WTC11 (cell line): ENCODE data around the gene S100B. TPM values are rescaled to one million over a fixed set of nuclear protein-coding genes. Genes with fewer than 3 reads are reported as not detected.

Experiments used
- ATAC-seq: fragments of 200-7000 bp; cut with Tn5 transposase; 2 replicates; pipeline ENCODE4 v1.10.0; 2021; ENCODE audit warnings: mild to moderate bottlenecking, moderate library complexity
- CTCF ChIA-PET: fragments of 300-600 bp; sonication (Branson Sonifier 250); formaldehyde crosslinking; loops from one replicate; lab custom pipeline; 2021; ENCODE audit warnings: antibody characterized with exemption; lab: Charles Lee
- POLR2A ChIA-PET: fragments of 350-600 bp; sonication (Branson Sonifier 250); formaldehyde crosslinking; loops from one replicate; lab custom pipeline; 2021; ENCODE audit warnings: antibody characterized with exemption; lab: Charles Lee
- DNase-seq: peaks from one replicate; pipeline ENCODE4 v3.0.0; 2021; ENCODE audit warnings: low spot score
- H3K27ac Mint-ChIP-seq: 2 replicates; pipeline ENCODE4 v1.8.0; 2021; ENCODE audit warnings: mixed read lengths
- H3K27me3 Mint-ChIP-seq: 2 replicates; pipeline ENCODE4 v1.8.0; 2021; ENCODE audit warnings: low read depth, mild to moderate bottlenecking, moderate library complexity, mixed read lengths
- H3K36me3 Mint-ChIP-seq: 2 replicates; pipeline ENCODE4 v1.8.0; 2021; ENCODE audit warnings: mixed read lengths
- H3K4me1 Mint-ChIP-seq: 2 replicates; pipeline ENCODE4 v1.8.0; 2022; ENCODE audit warnings: mixed read lengths
- H3K4me3 Mint-ChIP-seq: 2 replicates; pipeline ENCODE4 v1.8.0; 2021; ENCODE audit warnings: mild to moderate bottlenecking, moderate library complexity, mixed read lengths
- H3K9me3 Mint-ChIP-seq: 2 replicates; pipeline ENCODE4 v1.8.0; 2021; ENCODE audit warnings: mixed read lengths
- ATF2 ChIP-seq: sonication (generic); formaldehyde crosslinking; IDR thresholded peaks from 2 replicates; pipeline ENCODE4 v1.8.1; 2022; ENCODE audit warnings: low read depth, missing genetic modification reagents, borderline replicate concordance
- CREB1 ChIP-seq: sonication (generic); formaldehyde crosslinking; IDR thresholded peaks from 2 replicates; pipeline ENCODE4 v1.8.0; 2023; ENCODE audit warnings: mild to moderate bottlenecking, missing genetic modification reagents
- E2F4 ChIP-seq: sonication (generic); formaldehyde crosslinking; IDR thresholded peaks from 2 replicates; pipeline ENCODE4 v1.8.1; 2022; ENCODE audit warnings: low read depth, mild to moderate bottlenecking, moderate library complexity, missing genetic modification reagents, borderline replicate concordance
- E2F5 ChIP-seq: sonication (generic); formaldehyde crosslinking; IDR thresholded peaks from 2 replicates; pipeline ENCODE4 v1.8.1; 2022; ENCODE audit warnings: mild to moderate bottlenecking, moderate library complexity, missing genetic modification reagents
- ESRRA ChIP-seq: sonication (generic); formaldehyde crosslinking; IDR thresholded peaks from 2 replicates; pipeline ENCODE4 v1.8.1; 2022; ENCODE audit warnings: mild to moderate bottlenecking, missing genetic modification reagents, borderline replicate concordance
- FOXJ3 ChIP-seq: sonication (generic); formaldehyde crosslinking; IDR thresholded peaks from 2 replicates; pipeline ENCODE4 v1.9.0; 2021; ENCODE audit warnings: missing genetic modification reagents, mild to moderate bottlenecking, borderline replicate concordance
- FOXP1 ChIP-seq: sonication (generic); formaldehyde crosslinking; IDR thresholded peaks from 2 replicates; pipeline ENCODE4 v1.8.0; 2022; ENCODE audit warnings: missing genetic modification reagents, mild to moderate bottlenecking, moderate library complexity, borderline replicate concordance
- GTF2I ChIP-seq: fragments of 250-450 bp; sonication (Bioruptor Pico); conservative IDR thresholded peaks from 2 replicates; pipeline ENCODE4 v1.4.0; 2021; ENCODE audit warnings: mild to moderate bottlenecking
- MAX ChIP-seq: sonication (generic); formaldehyde crosslinking; IDR thresholded peaks from 2 replicates; pipeline ENCODE4 v1.8.0; 2022; ENCODE audit warnings: mild to moderate bottlenecking, missing genetic modification reagents
- MLX ChIP-seq: sonication (generic); formaldehyde crosslinking; IDR thresholded peaks from 2 replicates; pipeline ENCODE4 v1.8.1; 2023; ENCODE audit warnings: mild to moderate bottlenecking, missing genetic modification reagents, moderate library complexity
- MYBL2 ChIP-seq: sonication (generic); formaldehyde crosslinking; IDR thresholded peaks from 2 replicates; pipeline ENCODE4 v1.8.1; 2023; ENCODE audit warnings: mild to moderate bottlenecking, moderate library complexity, missing genetic modification reagents
- NFE2L1 ChIP-seq: sonication (generic); formaldehyde crosslinking; IDR thresholded peaks from 2 replicates; pipeline ENCODE4 v1.8.1; 2023; ENCODE audit warnings: missing genetic modification reagents
- NR1H2 ChIP-seq: sonication (generic); formaldehyde crosslinking; IDR thresholded peaks from 2 replicates; pipeline ENCODE4 v1.9.0; 2021; ENCODE audit warnings: mild to moderate bottlenecking, moderate library complexity, missing genetic modification reagents
- OVOL2 ChIP-seq: fragments of 250-450 bp; sonication (Bioruptor Pico); IDR thresholded peaks from 2 replicates; pipeline ENCODE4 v1.9.0; 2021; ENCODE audit warnings: mild to moderate bottlenecking, borderline replicate concordance
- PREB ChIP-seq: sonication (generic); formaldehyde crosslinking; IDR thresholded peaks from 2 replicates; pipeline ENCODE4 v1.8.1; 2022; ENCODE audit warnings: mild to moderate bottlenecking, missing genetic modification reagents, moderate library complexity, borderline replicate concordance
- SOX15 ChIP-seq: fragments of 250-450 bp; sonication (Bioruptor Pico); IDR thresholded peaks from 2 replicates; pipeline ENCODE4 v1.9.0; 2021; ENCODE audit warnings: mild to moderate bottlenecking
- ZBTB43 ChIP-seq: sonication (generic); formaldehyde crosslinking; IDR thresholded peaks from 2 replicates; pipeline ENCODE4 v1.8.1; 2023; ENCODE audit warnings: mild to moderate bottlenecking, missing genetic modification reagents
- ZNF396 ChIP-seq: fragments of 250-450 bp; sonication (Bioruptor Pico); IDR thresholded peaks from 2 replicates; pipeline ENCODE4 v1.8.0; 2021; ENCODE audit warnings: mild to moderate bottlenecking, moderate library complexity, borderline replicate concordance
- ZNF512 ChIP-seq: sonication (generic); formaldehyde crosslinking; IDR thresholded peaks from 2 replicates; pipeline ENCODE4 v1.8.1; 2022; ENCODE audit warnings: missing genetic modification reagents, borderline replicate concordance
- total RNA-seq: library from RNA; stranded (reverse); gene quantifications from 3 replicates; pipeline ENCODE4 v1.2.3, GENCODE V29; 2021

The S100B gene
- total RNA-seq, 1 experiment from 2014 or later, result 0.46 TPM

- TF ChIP-seq E2F5 (CRISPR knock-in tag) (no peak), SOX15 (CRISPR knock-in tag) (no peak), FOXP1 (no peak), NR1H2 (no peak), MAX (CRISPR knock-in tag) (no peak), FOXJ3 (no peak), ZBTB43 (CRISPR knock-in tag) (no peak)
These were observed 53.1 kb downstream of the S100B start (continued) for GRCh38 chr21:46551636-46552241.

GRCh38 chr21:46550116-46550941, 54.6 kb downstream of the S100B start:
- H3K4me1 Mint-ChIP-seq, result no peaks in the 10 kb centered on the region
- no peak overlapping the region for H3K27ac Mint-ChIP-seq
- ATAC-seq, result no peak
- peaks cover 23% of the 10 kb centered on the region for H3K36me3 Mint-ChIP-seq
- no peaks in the 10 kb centered on the region for H3K27me3 Mint-ChIP-seq
- TF ChIP-seq ZNF396 (CRISPR knock-in tag), result no peak
- no peak for TF ChIP-seq ATF2 (CRISPR knock-in tag)
- TF ChIP-seq MLX (CRISPR knock-in tag), result no peak
- TF ChIP-seq, all 79 proteins: peak for 0
- Mint-ChIP-seq H3K9me3 (no peaks in the 10 kb centered on the region), H3K4me3 (no peak overlapping the region)
- DNase-seq, result no peak
- ChIA-PET CTCF (no interaction called here), POLR2A (no interaction called here)

- Mint-ChIP-seq H3K36me3 (peaks cover 29% of the 10 kb centered on the region), H3K9me3 (no peaks in the 10 kb centered on the region), H3K27me3 (no peaks in the 10 kb centered on the region), H3K27ac (no peak overlapping the region), H3K4me1 (no peaks in the 10 kb centered on the region), H3K4me3 (no peak overlapping the region)
- DNase-seq (no peak), ATAC-seq (no peak)
- ChIA-PET POLR2A (no interaction called here), CTCF (no interaction called here)
- no peak for TF ChIP-seq MAX (CRISPR knock-in tag)
- no peak for TF ChIP-seq NFE2L1 (CRISPR knock-in tag)
- TF ChIP-seq MYBL2 (CRISPR knock-in tag), result no peak
- TF ChIP-seq SOX15 (CRISPR knock-in tag), result no peak
- no peak for TF ChIP-seq GTF2I (CRISPR knock-in tag)
- TF ChIP-seq CREB1, result no peak
- no peak for TF ChIP-seq ZNF512 (CRISPR knock-in tag)
- TF ChIP-seq ZBTB43 (CRISPR knock-in tag), result no peak
- no peak for TF ChIP-seq OVOL2 (CRISPR knock-in tag)
- TF ChIP-seq PREB (CRISPR knock-in tag), result no peak
- no peak for TF ChIP-seq ESRRA (CRISPR knock-in tag)
- no peak for TF ChIP-seq E2F4 (CRISPR knock-in tag)
- TF ChIP-seq FOXP1, result no peak
- TF ChIP-seq MLX (CRISPR knock-in tag), result no peak
These were observed 55.2 kb downstream of the S100B start for GRCh38 chr21:46549650-46550049.
